Endodermal cell (in vitro differentiated cells): ENCODE measurements around the gene HAUS3. TPM values are rescaled to one million over a fixed set of nuclear protein-coding genes. Genes with fewer than 3 reads are reported as not detected.
"Not testable (repeated sequence)": the region's sequence is repeated elsewhere in the genome, so short reads cannot be mapped to it uniquely, and the experiment has no call there.

Experiments
- DNase-seq: peaks from one replicate; pipeline ENCODE4 v3.0.0-alpha.2; 2017
- H3K27ac ChIP-seq: 2 replicates; pipeline ENCODE4 v1.5.1; 2013; ENCODE audit warnings: mild to moderate bottlenecking, low read depth, low read length, moderate library complexity
- H3K27me3 ChIP-seq: 2 replicates; pipeline ENCODE4 v1.6.1; 2013; ENCODE audit warnings: mild to moderate bottlenecking, low read length, moderate library complexity; ENCODE audit not compliant: insufficient read depth, control insufficient read depth, poor library complexity, severe bottlenecking
- H3K36me3 ChIP-seq: 2 replicates; pipeline ENCODE4 v1.7.0; 2013; ENCODE audit warnings: mild to moderate bottlenecking, low read length, moderate library complexity; ENCODE audit not compliant: control insufficient read depth, insufficient read depth
- H3K4me1 ChIP-seq: one replicate; pipeline ENCODE4 v1.7.0; 2013; ENCODE audit warnings: low read length; ENCODE audit not compliant: control insufficient read depth, insufficient read depth
- H3K4me3 ChIP-seq: 2 replicates; pipeline ENCODE4 v1.5.1; 2013; ENCODE audit warnings: mild to moderate bottlenecking, low read length, moderate library complexity
- H3K9ac ChIP-seq: 2 replicates; pipeline ENCODE4 v1.6.1; 2013; ENCODE audit warnings: mild to moderate bottlenecking, low read length, moderate library complexity; ENCODE audit not compliant: poor library complexity, severe bottlenecking; ENCODE audit errors: extremely low read depth
- H3K9me3 ChIP-seq: 2 replicates; pipeline ENCODE4 v1.6.1; 2013; ENCODE audit warnings: mild to moderate bottlenecking, low read length, moderate library complexity; ENCODE audit not compliant: control insufficient read depth
- H3K27ac Mint-ChIP-seq: 2 replicates; pipeline ENCODE4 v1.8.0; 2020; ENCODE audit warnings: mixed read lengths
- H3K27me3 Mint-ChIP-seq: 2 replicates; pipeline ENCODE4 v1.8.0; 2021; ENCODE audit warnings: mild to moderate bottlenecking, mixed read lengths; ENCODE audit not compliant: insufficient read depth
- H3K36me3 Mint-ChIP-seq: 2 replicates; pipeline ENCODE4 v1.8.0; 2020; ENCODE audit warnings: low read depth, mixed read lengths
- H3K4me1 Mint-ChIP-seq: 2 replicates; pipeline ENCODE4 v1.8.0; 2020; ENCODE audit warnings: mixed read lengths
- H3K4me3 Mint-ChIP-seq: 2 replicates; pipeline ENCODE4 v1.8.0; 2020; ENCODE audit warnings: mild to moderate bottlenecking, moderate library complexity, mixed read lengths
- H3K9me3 Mint-ChIP-seq: 2 replicates; pipeline ENCODE4 v1.8.0; 2020; ENCODE audit warnings: mild to moderate bottlenecking, mixed read lengths
- CTCF ChIP-seq: fragments of 200-600 bp; sonication (generic); conservative IDR thresholded peaks from 2 replicates; pipeline ENCODE4 v1.5.0; 2021; ENCODE audit warnings: antibody characterized with exemption, mild to moderate bottlenecking
- WGBS, 2 experiments: methylation state at CpG; one replicate each; pipeline versions ENCODE4 v1.1.5 to v1.1.7; 2013; ENCODE audit warnings: missing lambda C conversion rate in 2 of 2, mixed read lengths in 1 of 2; ENCODE audit not compliant: insufficient coverage in 1 of 2, insufficient read length in 1 of 2; 5-methylcytosine and 5-hydroxymethylcytosine counted together
- total RNA-seq, 2 donors: library from RNA; stranded (reverse); fragmentation: NEBNext Ultra II Directional in 1 of 2; extraction: Animal tissue kit (Norgen Biotek cat#: 25700) in 1 of 2; gene quantifications; 2 replicates in 1 of 2; 3 replicates in 1 of 2; pipeline ENCODE4 v1.2.1, GENCODE V29; 2021

Gene HAUS3
- total RNA-seq, 2 donors from 2014 or later = 17.0 to 22.6 TPM

DNA sequence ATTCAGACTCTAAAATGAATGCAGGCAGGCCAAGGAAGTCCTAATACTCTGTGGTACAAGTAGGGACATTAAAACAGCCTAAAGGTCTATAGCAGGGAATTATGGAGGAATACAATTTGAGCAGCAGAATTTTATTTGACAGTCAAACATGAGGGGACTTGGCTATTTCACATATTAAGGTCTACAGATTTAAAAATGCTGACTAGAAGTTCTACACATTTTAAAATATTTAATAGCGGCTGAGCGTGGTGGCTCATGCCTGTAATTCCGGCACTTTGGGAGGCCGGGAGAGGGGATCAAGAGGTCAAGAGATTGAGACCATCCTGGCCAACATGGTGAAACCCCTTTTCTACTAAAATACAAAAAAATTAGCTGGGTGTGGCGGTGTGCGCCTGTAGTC lies 10.8 kb downstream of the HAUS3 start:
- H3K4me1 ChIP-seq = no peaks in the 10 kb centered on the region
- TF ChIP-seq CTCF = no peak
- H3K27me3 Mint-ChIP-seq = no peaks in the 10 kb centered on the region
- H3K27ac ChIP-seq = no peak overlapping the region
- no peak overlapping the region for H3K9ac ChIP-seq
- H3K27ac Mint-ChIP-seq = no peak overlapping the region
- H3K36me3 ChIP-seq = peaks cover 38% of the 10 kb centered on the region
- H3K9me3 Mint-ChIP-seq = no peaks in the 10 kb centered on the region
- WGBS, 2 experiments = 97% methylated on average over 4 to 6 of the region's 6 CpGs
- H3K4me3 ChIP-seq = no peak overlapping the region
- H3K27me3 ChIP-seq = no peaks in the 10 kb centered on the region
- no peak for DNase-seq
- no peaks in the 10 kb centered on the region for H3K9me3 ChIP-seq
- H3K4me1 Mint-ChIP-seq = no peaks in the 10 kb centered on the region
- H3K36me3 Mint-ChIP-seq = peaks cover 30% of the 10 kb centered on the region
- no peak overlapping the region for H3K4me3 Mint-ChIP-seq

DNA sequence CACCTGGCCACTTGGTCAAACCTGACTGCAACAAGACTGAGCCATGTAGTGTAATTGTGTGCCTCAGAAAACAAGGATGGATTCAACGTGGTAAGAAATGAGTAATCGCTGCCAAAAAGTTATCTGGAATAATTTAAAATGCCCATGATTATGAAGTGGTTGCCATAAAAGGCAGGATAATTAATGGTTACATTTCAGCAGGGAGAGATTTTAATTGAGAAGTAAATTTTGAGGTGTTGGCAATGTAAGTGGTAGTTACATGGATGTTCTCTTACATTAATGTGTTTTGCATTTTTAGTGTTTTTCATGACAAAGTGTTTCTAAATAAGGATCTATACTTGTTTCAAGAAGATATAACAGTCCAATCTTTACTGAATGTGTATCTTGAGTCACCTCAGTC lies 15.7 kb downstream of the HAUS3 start:
- H3K9me3 ChIP-seq = no peaks in the 10 kb centered on the region
- H3K27me3 ChIP-seq = no peaks in the 10 kb centered on the region
- peaks cover 10% of the 10 kb centered on the region for H3K36me3 Mint-ChIP-seq
- H3K27ac Mint-ChIP-seq = no peak overlapping the region
- WGBS, 2 experiments = 93 to 94% methylated on average over 2 of the region's 2 CpGs
- H3K4me1 Mint-ChIP-seq = peaks cover 19% of the 10 kb centered on the region
- no peak for DNase-seq
- H3K4me3 ChIP-seq = no peak overlapping the region
- no peak for TF ChIP-seq CTCF
- H3K27ac ChIP-seq = no peak overlapping the region
- no peaks in the 10 kb centered on the region for H3K9me3 Mint-ChIP-seq
- H3K27me3 Mint-ChIP-seq = no peaks in the 10 kb centered on the region
- no peak overlapping the region for H3K4me3 Mint-ChIP-seq
- H3K4me1 ChIP-seq = no peaks in the 10 kb centered on the region
- H3K9ac ChIP-seq = no peak overlapping the region
- peaks cover 23% of the 10 kb centered on the region for H3K36me3 ChIP-seq

DNA sequence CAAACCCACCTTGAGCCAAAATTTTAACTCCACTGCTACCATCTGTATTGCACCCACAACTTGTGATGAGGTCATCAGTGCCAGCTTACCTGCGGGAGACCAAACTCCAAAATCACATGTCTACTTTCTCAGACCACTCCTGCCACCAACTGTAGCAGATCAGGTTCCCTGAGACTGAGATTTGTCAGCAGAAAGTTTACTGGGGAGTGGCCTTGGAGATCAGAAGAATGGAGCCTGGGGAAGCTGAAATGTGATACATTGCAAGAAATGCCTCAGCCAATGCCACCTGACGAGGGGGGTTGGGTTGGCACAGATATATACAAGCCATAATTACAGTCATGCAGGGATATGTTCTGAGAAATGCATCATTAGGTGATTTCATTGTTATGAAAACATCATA lies 19.1 kb downstream of the HAUS3 start:
- peaks cover 40% of the 10 kb centered on the region for H3K4me1 Mint-ChIP-seq
- H3K27me3 ChIP-seq = no peaks in the 10 kb centered on the region
- DNase-seq = peak; percentile 68
- H3K9ac ChIP-seq = no peak overlapping the region
- H3K27ac Mint-ChIP-seq = peak overlapping the region; percentile 67
- no peak overlapping the region for H3K4me3 Mint-ChIP-seq
- no peak overlapping the region for H3K27ac ChIP-seq
- H3K9me3 Mint-ChIP-seq = no peaks in the 10 kb centered on the region
- no peaks in the 10 kb centered on the region for H3K27me3 Mint-ChIP-seq
- no peaks in the 10 kb centered on the region for H3K9me3 ChIP-seq
- H3K4me3 ChIP-seq = no peak overlapping the region
- TF ChIP-seq CTCF = no peak
- 94 to 100% methylated on average over 1 to 2 of the region's 2 CpGs for WGBS, 2 experiments
- H3K4me1 ChIP-seq = peaks cover 8% of the 10 kb centered on the region
- peaks cover 8% of the 10 kb centered on the region for H3K36me3 Mint-ChIP-seq
- peaks cover 21% of the 10 kb centered on the region for H3K36me3 ChIP-seq

GRCh38 chr4:2221378-2221777 lies 20.5 kb downstream of the HAUS3 start:
- H3K27ac Mint-ChIP-seq = peak overlapping the region; percentile 67

More at GRCh38 chr4:2221378-2221777, 20.5 kb downstream of the HAUS3 start:
- H3K4me3 ChIP-seq, H3K27ac ChIP-seq, H3K36me3 Mint-ChIP-seq, H3K9ac ChIP-seq, H3K9me3 ChIP-seq, H3K4me3 Mint-ChIP-seq, H3K9me3 Mint-ChIP-seq, H3K4me1 ChIP-seq, H3K27me3 ChIP-seq, H3K27me3 Mint-ChIP-seq: not testable (repeated sequence)
- H3K36me3 ChIP-seq = peaks cover 12% of the 10 kb centered on the region
- peak; percentile 75 for DNase-seq
- WGBS, 2 experiments = 31 to 47% methylated on average over 2 to 4 of the region's 4 CpGs
- peaks cover 40% of the 10 kb centered on the region for H3K4me1 Mint-ChIP-seq
